Brain microvascular endothelial cell (primary cell): Measurements from ENCODE around the gene ZBP1.
A peak's percentile ranks its signal among the peaks of the same experiment; 100 is the strongest.

Source experiments
- DNase-seq: peaks from one replicate; pipeline ENCODE4 v3.0.0-alpha.2; 2020
- H3K27ac ChIP-seq: fragments of 250-450 bp; sonication (Bioruptor Pico); 2 replicates; pipeline ENCODE4 v1.5.1; 2020; ENCODE audit warnings: mild to moderate bottlenecking, moderate library complexity
- H3K27me3 ChIP-seq: fragments of 250-450 bp; sonication (Bioruptor Pico); replicated peaks from 2 replicates; pipeline ENCODE4 v1.5.1; 2020; ENCODE audit warnings: mild to moderate bottlenecking
- H3K36me3 ChIP-seq: fragments of 250-450 bp; sonication (Bioruptor Pico); replicated peaks from 2 replicates; pipeline ENCODE4 v1.5.1; 2020; ENCODE audit warnings: mild to moderate bottlenecking
- H3K4me3 ChIP-seq: 2 replicates; pipeline ENCODE4 v1.5.1; 2011; ENCODE audit warnings: low read depth, mild to moderate bottlenecking, control low read depth, low read length, moderate library complexity
- in situ Hi-C: cut with HindIII; loops from 2 replicates; pipeline ENCODE4 v1.10.0; 2017; ENCODE audit warnings: low sequenced_read_pairs, low pct_ligation_motif_present
- TF ChIP-seq, protein P1 (sequence below): IDR thresholded peaks from 2 replicates; pipeline ENCODE4 v1.5.1; 2011; ENCODE audit warnings: low read depth, mild to moderate bottlenecking, moderate library complexity, low read length, control low read depth, inconsistent platforms; ENCODE audit errors: missing control alignments

The ZBP1 gene

DNA sequence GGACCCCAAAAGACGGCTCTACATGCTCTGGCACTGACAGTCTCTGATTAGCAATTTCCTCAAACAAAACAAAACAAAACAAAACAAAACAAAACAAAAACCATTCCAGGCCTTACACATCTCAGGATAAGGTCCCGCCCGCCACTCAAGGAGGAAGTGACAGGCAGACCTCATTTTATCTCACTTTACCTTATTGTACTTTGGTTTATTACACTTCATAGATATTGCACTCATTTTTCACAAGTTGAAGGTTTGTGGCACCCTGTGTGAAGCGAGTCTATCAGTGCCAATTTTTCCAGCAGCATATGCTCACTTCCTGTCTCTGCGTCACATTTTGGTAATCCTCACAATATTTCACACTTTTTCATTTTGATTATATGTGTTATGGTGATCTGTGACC is 15.2 kb downstream of the ZBP1 start:
- Histone ChIP-seq H3K4me3 (no peak overlapping the region), H3K27me3 (peaks cover 6% of the 10 kb centered on the region), H3K36me3 (no peaks in the 10 kb centered on the region), H3K27ac (no peak overlapping the region)
- TF ChIP-seq, protein P1, sequence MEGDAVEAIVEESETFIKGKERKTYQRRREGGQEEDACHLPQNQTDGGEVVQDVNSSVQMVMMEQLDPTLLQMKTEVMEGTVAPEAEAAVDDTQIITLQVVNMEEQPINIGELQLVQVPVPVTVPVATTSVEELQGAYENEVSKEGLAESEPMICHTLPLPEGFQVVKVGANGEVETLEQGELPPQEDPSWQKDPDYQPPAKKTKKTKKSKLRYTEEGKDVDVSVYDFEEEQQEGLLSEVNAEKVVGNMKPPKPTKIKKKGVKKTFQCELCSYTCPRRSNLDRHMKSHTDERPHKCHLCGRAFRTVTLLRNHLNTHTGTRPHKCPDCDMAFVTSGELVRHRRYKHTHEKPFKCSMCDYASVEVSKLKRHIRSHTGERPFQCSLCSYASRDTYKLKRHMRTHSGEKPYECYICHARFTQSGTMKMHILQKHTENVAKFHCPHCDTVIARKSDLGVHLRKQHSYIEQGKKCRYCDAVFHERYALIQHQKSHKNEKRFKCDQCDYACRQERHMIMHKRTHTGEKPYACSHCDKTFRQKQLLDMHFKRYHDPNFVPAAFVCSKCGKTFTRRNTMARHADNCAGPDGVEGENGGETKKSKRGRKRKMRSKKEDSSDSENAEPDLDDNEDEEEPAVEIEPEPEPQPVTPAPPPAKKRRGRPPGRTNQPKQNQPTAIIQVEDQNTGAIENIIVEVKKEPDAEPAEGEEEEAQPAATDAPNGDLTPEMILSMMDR = no peak
- in situ Hi-C loops = no loop called here
- DNase-seq = no peak

DNA sequence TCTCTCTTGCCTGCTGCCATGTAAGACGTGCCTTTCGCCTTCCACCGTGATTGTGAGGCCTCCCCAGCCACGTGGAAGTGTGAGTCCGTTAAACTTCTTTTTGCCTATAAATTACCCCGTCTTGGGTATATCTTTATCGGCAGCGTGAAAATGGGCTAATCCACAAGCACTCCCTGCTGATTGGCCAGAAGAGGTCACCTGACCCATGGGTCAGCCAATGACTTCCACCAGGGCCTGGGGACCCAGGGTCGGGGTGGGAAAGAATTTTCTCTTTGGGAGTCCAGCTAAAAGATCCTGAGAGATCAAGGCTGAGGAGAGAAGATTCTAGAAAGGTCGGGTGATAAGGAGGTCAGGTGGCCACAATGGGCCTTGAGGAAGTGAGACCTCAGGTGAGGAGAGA is 17.1 kb downstream of the ZBP1 start:
- Histone ChIP-seq H3K27me3 (peaks cover 3% of the 10 kb centered on the region), H3K4me3 (no peak overlapping the region), H3K27ac (no peak overlapping the region), H3K36me3 (no peaks in the 10 kb centered on the region)
- in situ Hi-C loops = no loop called here
- TF ChIP-seq, protein P1 = no peak
- DNase-seq = no peak

DNA sequence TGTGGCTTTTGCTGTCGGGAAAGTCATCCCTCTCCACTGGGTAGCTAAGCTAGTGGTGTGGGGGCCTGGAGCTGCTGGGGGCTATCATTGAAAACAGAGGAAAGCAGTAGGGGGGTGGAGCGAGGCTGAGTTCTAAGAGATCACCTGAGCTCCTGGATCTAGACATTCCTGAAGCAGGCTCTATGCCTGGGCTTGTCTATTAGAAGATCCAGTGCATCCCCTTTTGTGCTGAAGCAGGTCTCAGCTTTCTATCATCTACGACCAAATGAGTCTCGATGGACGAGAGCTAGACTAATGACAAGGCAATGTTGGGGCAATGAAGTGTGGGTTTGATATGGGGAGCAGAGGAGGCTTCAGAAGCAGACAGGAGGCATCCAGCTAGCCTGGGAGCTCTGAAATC is 18.5 kb downstream of the ZBP1 start:
- DNase-seq = no peak
- Histone ChIP-seq H3K27me3 (no peaks in the 10 kb centered on the region), H3K4me3 (no peak overlapping the region), H3K27ac (no peak overlapping the region), H3K36me3 (no peaks in the 10 kb centered on the region)
- in situ Hi-C loops = no loop called here
- TF ChIP-seq, protein P1 = no peak

DNA sequence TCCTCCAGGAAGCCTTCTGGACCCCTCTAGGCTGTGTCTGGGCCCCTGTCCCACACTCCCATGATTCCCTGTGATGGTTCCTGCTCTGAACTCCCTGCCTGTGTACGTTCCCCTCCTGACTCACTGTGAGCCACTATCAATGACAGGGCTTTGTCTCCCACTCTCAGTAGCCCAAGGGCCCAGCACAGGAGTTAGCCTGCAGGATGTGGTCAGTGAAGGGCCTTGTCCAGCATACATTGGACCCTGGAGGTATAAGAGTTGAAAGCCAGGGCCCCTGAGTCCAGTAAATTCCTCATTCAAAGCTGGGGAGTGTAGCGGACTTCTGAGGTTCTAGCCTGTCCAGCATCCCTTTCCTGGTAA is 19.0 kb downstream of the ZBP1 start:
- no peak for DNase-seq
- no peaks in the 10 kb centered on the region for H3K36me3 ChIP-seq
- in situ Hi-C loops = no loop called here
- no peaks in the 10 kb centered on the region for H3K27me3 ChIP-seq
- no peak overlapping the region for H3K4me3 ChIP-seq
- TF ChIP-seq, protein P1 = no peak
- no peak overlapping the region for H3K27ac ChIP-seq

DNA sequence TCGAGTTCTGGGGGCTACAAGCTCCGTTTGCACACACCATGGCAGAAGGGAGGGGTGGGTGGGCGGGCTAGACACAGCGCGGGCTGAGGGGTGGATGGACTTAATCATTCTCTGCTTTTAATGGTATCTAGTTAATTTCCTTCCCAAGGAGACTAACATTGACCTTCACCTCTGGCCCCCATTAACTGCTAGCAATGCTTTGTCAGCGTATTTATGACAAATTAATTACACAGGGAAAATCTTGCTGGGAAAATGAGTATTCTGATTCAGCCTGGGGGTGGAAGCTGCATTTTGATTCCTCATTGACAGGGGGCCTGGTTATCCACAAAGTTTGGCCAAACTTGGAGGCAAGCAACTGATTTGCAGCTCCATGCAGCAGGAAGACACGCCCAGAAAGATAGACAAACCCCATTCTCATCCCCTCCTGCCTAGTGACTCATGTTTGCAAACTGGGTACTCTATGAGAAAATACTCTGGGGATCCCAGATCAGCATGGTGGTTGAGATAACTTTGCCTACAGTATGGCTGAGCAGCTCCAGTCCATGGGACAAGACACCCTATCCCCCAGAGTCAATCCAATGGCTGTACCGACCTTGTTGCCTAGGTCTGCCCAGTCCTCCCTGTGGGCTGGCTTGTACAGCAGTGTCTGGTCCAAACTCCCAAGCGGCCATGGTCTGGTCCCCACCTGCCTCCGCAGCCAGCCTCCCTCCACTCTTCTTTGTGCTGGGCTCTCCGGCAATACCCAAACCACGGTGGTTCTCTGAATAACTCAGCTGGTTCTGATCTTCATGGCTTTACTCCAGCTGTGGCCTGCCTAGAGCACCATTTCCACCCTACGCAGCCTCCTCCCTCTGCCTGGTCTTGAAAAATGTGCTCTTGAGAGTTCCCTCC is 19.7 kb downstream of the ZBP1 start:
- H3K27me3 ChIP-seq = no peaks in the 10 kb centered on the region
- H3K4me3 ChIP-seq = no peak overlapping the region
- H3K36me3 ChIP-seq = no peaks in the 10 kb centered on the region
- H3K27ac ChIP-seq = no peak overlapping the region
- DNase-seq = peak; percentile 17
- TF ChIP-seq, protein P1 = no peak
- in situ Hi-C loops = no loop called here

DNA sequence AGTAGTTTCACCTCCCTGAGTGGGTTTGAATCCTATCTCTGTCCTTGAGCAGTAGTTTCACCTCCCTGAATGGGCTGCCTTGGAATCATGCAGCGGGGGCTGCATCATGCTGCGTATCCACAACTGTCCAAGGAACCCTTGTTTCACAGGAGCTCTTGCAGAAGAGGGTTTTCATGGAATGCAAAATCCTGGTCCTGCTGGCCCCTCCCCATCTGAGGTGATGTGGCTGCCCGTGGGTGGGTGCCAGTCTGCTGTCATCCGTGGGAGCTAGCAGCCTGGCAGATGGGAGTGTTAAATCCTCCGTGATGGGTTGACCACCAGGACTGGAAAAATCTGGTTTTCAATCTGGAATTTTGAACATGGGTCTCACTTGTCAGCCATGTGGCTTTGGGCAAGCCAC is 21.7 kb downstream of the ZBP1 start:
- DNase-seq = no peak
- TF ChIP-seq, protein P1 = no peak
- Histone ChIP-seq H3K27ac (no peak overlapping the region), H3K27me3 (no peaks in the 10 kb centered on the region), H3K4me3 (no peak overlapping the region), H3K36me3 (no peaks in the 10 kb centered on the region)
- in situ Hi-C loops = no loop called here
